GM06990 (cell line): ENCODE results near the gene CEND1.

Source experiments
- DNase-seq: peaks from one replicate; pipeline ENCODE4 v3.0.0-alpha.2; 2011; ENCODE audit not compliant: insufficient read length; ENCODE audit errors: extremely low read depth
- H3K27me3 ChIP-seq: replicated peaks from 2 replicates; pipeline ENCODE4 v1.6.0; 2011; ENCODE audit warnings: low read length; ENCODE audit not compliant: control insufficient read depth, insufficient read depth
- H3K36me3 ChIP-seq: 2 replicates; pipeline ENCODE4 v1.5.1; 2011; ENCODE audit warnings: low read length; ENCODE audit not compliant: control insufficient read depth, insufficient read depth
- H3K4me3 ChIP-seq: replicated peaks from 2 replicates; pipeline ENCODE4 v1.5.1; 2011; ENCODE audit warnings: low read depth, mild to moderate bottlenecking, control low read depth, low read length
- CTCF ChIP-seq: IDR thresholded peaks from 2 replicates; pipeline ENCODE4 v1.5.1; 2011; ENCODE audit warnings: low read length, control low read depth, mild to moderate bottlenecking, inconsistent platforms; ENCODE audit not compliant: insufficient read depth, poor library complexity, severe bottlenecking

Gene CEND1

GRCh38 chr11:773830-774229 is 16.1 kb downstream of the CEND1 start:
- no peak for TF ChIP-seq CTCF
- Histone ChIP-seq H3K27me3 (no peaks in the 10 kb centered on the region), H3K36me3 (peaks cover 13% of the 10 kb centered on the region), H3K4me3 (no peak overlapping the region)
- no peak for DNase-seq

- Histone ChIP-seq H3K4me3 (no peak overlapping the region), H3K36me3 (peaks cover 13% of the 10 kb centered on the region), H3K27me3 (no peaks in the 10 kb centered on the region)
- TF ChIP-seq CTCF = no peak
- no peak for DNase-seq
These were observed 16.5 kb downstream of the CEND1 start for GRCh38 chr11:773425-773824.

- peaks cover 13% of the 10 kb centered on the region for H3K36me3 ChIP-seq
- H3K4me3 ChIP-seq = no peak overlapping the region
- DNase-seq = no peak
- no peak for TF ChIP-seq CTCF
- H3K27me3 ChIP-seq = no peaks in the 10 kb centered on the region
These were observed 17.2 kb downstream of the CEND1 start for GRCh38 chr11:772429-773390.

- no peaks in the 10 kb centered on the region for H3K27me3 ChIP-seq
- no peak for TF ChIP-seq CTCF
- no peak overlapping the region for H3K4me3 ChIP-seq
- peaks cover 15% of the 10 kb centered on the region for H3K36me3 ChIP-seq
- DNase-seq = no peak
These were observed 18.2 kb downstream of the CEND1 start for GRCh38 chr11:771617-772204.

- DNase-seq = no peak
- no peaks in the 10 kb centered on the region for H3K27me3 ChIP-seq
- no peak for TF ChIP-seq CTCF
- no peak overlapping the region for H3K4me3 ChIP-seq
- peaks cover 22% of the 10 kb centered on the region for H3K36me3 ChIP-seq
These were observed 19.0 kb downstream of the CEND1 start for GRCh38 chr11:770642-771616.
